Prostate gland (tissue), 2 donors: ENCODE data around the gene FAM114A2. TPM values are rescaled to one million over a fixed set of nuclear protein-coding genes. Genes with fewer than 3 reads are reported as not detected.

Experiments
- DNase-seq: peaks from one replicate; pipeline ENCODE4 v3.0.0-alpha.2; 2019; ENCODE audit warnings: low spot score
- H3K27ac ChIP-seq, 2 donors: fragments of 200-600 bp; sonication (generic); 2 replicates each; pipeline ENCODE4 v1.5.1; 2017 to 2019
- H3K27me3 ChIP-seq: fragments of 200-600 bp; sonication (generic); replicated peaks from 2 replicates; pipeline ENCODE4 v1.5.1; 2019; ENCODE audit not compliant: insufficient read depth
- H3K36me3 ChIP-seq, 2 donors: fragments of 200-600 bp; sonication (generic); 1 replicate in 1 of 2; 2 replicates in 1 of 2; pipeline versions ENCODE4 v1.5.1 to v1.8.1; 2017 to 2019
- H3K4me1 ChIP-seq: fragments of 200-600 bp; sonication (generic); replicated peaks from 2 replicates; pipeline ENCODE4 v1.5.1; 2019
- H3K4me3 ChIP-seq, 2 donors: fragments of 200-600 bp; sonication (generic); 2 replicates each; pipeline ENCODE4 v1.5.1; 2017 to 2019
- H3K9me3 ChIP-seq: fragments of 200-600 bp; sonication (generic); 2 replicates; pipeline ENCODE4 v1.5.1; 2017
- CTCF ChIP-seq, 4 experiments: fragments of 200-600 bp in 2 of 4; fragments of 450-650 bp in 2 of 4; sonication (generic) in 2 of 4; IDR thresholded peaks; 1 replicate in 3 of 4; 2 replicates in 1 of 4; pipeline ENCODE4 v1.5.1; 2016 to 2019; ENCODE audit warnings: antibody characterized with exemption in 4 of 4, mild to moderate bottlenecking in 2 of 4, moderate library complexity in 2 of 4
- POLR2A ChIP-seq: fragments of 450-650 bp; IDR thresholded peaks from one replicate; pipeline ENCODE4 v1.6.1; 2016; ENCODE audit warnings: antibody characterized with exemption, mild to moderate bottlenecking
- POLR2AphosphoS5 ChIP-seq: sonication (generic); formaldehyde crosslinking; IDR thresholded peaks from one replicate; pipeline ENCODE4 v1.6.1; 2017; ENCODE audit warnings: antibody characterized with exemption
- WGBS: methylation state at CpG from one replicate; pipeline ENCODE4 v1.1.5; 2018; 5-methylcytosine and 5-hydroxymethylcytosine counted together
- intact Hi-C: fragments of 100-400 bp; cut with DNase I; formaldehyde crosslinking; loops from one replicate; pipeline ENCODE4 v1.14.2; 2022
- total RNA-seq, 2 donors: library from RNA; depleted of rRNA; stranded (reverse); fragments of >200 nt; gene quantifications; one replicate each; pipeline ENCODE4 v1.1.0, GENCODE V29; 2016

The FAM114A2 gene
- total RNA-seq: 10 to 100 TPM; 13.8 to 24.2 TPM

- H3K27me3 ChIP-seq: no peaks in the 10 kb centered on the region
- no peaks in the 10 kb centered on the region for H3K9me3 ChIP-seq
- TF ChIP-seq POLR2A (peak; percentile 65), CTCF (IDR thresholded peaks at IDR 0.05) (peak in 1 of 4 experiments; percentile 10), POLR2AphosphoS5 (peak; percentile 94)
- H3K4me3 ChIP-seq: peak within 1 kb of the TSS; percentile 70 to 74
- peak within 1 kb of the TSS; percentile 78 to 80 for H3K27ac ChIP-seq
- WGBS: 1% methylated on average over 51 of the region's 51 CpGs
- peak; percentile 86 for DNase-seq
- intact Hi-C loops: no loop called here
- H3K36me3 ChIP-seq: no peaks in the 10 kb centered on the region
- peaks cover 6% of the 10 kb centered on the region for H3K4me1 ChIP-seq
Observed at GRCh38 chr5:154038707-154039457, at the start of gene FAM114A2, which contains the start of gene MFAP3. FAM114A2 (minus strand) TSS chr5:154038910; CDS start chr5:154034953, 3,957 bp downstream. MFAP3 (plus strand) TSS chr5:154038967; CDS start chr5:154049723, 10,756 bp downstream.

GRCh38 chr5:154087260-154087659 lies 48.5 kb upstream of the FAM114A2 start:
- intact Hi-C loops: no loop called here
- no peak overlapping the region for H3K27ac ChIP-seq
- no peaks in the 10 kb centered on the region for H3K4me1 ChIP-seq
- no peak for TF ChIP-seq POLR2AphosphoS5
- no peak for TF ChIP-seq CTCF (IDR thresholded peaks at IDR 0.05)
- no peak for TF ChIP-seq POLR2A
- no peak for DNase-seq
- H3K27me3 ChIP-seq: no peaks in the 10 kb centered on the region
- no peaks in the 10 kb centered on the region for H3K36me3 ChIP-seq
- no peak overlapping the region for H3K4me3 ChIP-seq
- 33% methylated on average over 2 of the region's 2 CpGs for WGBS
- H3K9me3 ChIP-seq: no peaks in the 10 kb centered on the region

- 67% methylated on average over 4 of the region's 4 CpGs for WGBS
- no peak for TF ChIP-seq POLR2AphosphoS5
- no peak for TF ChIP-seq CTCF (IDR thresholded peaks at IDR 0.05)
- no peak for TF ChIP-seq POLR2A
- no peak overlapping the region for H3K27ac ChIP-seq
- H3K4me1 ChIP-seq: no peaks in the 10 kb centered on the region
- no peak overlapping the region for H3K4me3 ChIP-seq
- intact Hi-C loops: no loop called here
- H3K27me3 ChIP-seq: no peaks in the 10 kb centered on the region
- no peak for DNase-seq
- H3K36me3 ChIP-seq: no peaks in the 10 kb centered on the region
- no peaks in the 10 kb centered on the region for H3K9me3 ChIP-seq
Observed at GRCh38 chr5:154086641-154087040, 47.9 kb upstream of the FAM114A2 start.

GRCh38 chr5:154086146-154086545 lies 47.4 kb upstream of the FAM114A2 start:
- intact Hi-C loops: no loop called here
- WGBS: 39% methylated on average over 3 of the region's 3 CpGs
- DNase-seq: no peak
- no peak overlapping the region for H3K27ac ChIP-seq
- H3K36me3 ChIP-seq: no peaks in the 10 kb centered on the region
- H3K4me1 ChIP-seq: no peaks in the 10 kb centered on the region
- H3K4me3 ChIP-seq: no peak overlapping the region
- no peaks in the 10 kb centered on the region for H3K9me3 ChIP-seq
- no peaks in the 10 kb centered on the region for H3K27me3 ChIP-seq
- TF ChIP-seq POLR2AphosphoS5 (no peak), CTCF (IDR thresholded peaks at IDR 0.05) (no peak), POLR2A (no peak)
